ENCODE measurements around the gene TOM1L2.

DNA sequence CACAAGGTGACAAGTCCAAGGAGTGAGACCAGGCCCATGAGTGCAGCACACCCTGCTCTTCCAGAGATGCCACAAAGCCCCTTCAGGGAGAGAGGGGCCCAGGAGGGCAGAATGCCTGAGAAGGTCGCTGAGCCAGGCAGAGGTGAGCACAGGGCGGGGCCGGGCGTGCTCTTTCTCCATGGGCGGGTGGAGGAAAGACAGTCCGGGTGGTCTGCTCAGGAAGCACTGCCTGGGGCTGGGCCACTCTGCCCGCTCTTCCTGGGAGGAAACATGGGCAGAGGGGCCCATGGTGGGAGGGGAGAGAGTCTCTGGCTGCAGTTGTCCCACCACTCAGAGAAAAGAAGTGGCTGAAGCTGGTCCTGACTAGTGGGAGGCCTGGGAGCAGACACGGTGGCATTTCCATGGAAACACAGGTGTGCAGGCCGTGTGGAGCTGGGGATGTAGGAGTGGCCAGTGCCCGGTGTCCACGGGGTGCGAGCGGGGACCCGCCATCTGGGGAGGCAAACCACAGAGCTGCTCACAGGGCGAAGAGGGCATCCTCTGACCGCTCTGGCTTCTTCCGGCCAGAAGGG, 125.0 kb downstream of the TOM1L2 start:
- TF ChIP-seq CTCF (conservative IDR thresholded peaks at IDR 0.05 in 1 of 2, IDR thresholded peaks at IDR 0.05 in 1 of 2; ENCODE audit: low read depth in 1 of 2, low read length in 2 of 2), result no peak
- no peak for TF ChIP-seq EZH2 (IDR thresholded peaks at IDR 0.05; ENCODE audit: low read length, missing control alignments)

All from fibroblast of lung (primary cell).